GM12801 (cell line): ENCODE data around the gene TMEM176A.

ENCODE experiments used
- CTCF ChIP-seq: IDR thresholded peaks from one replicate; pipeline ENCODE4 v1.5.1; 2011; ENCODE audit warnings: control low read depth; ENCODE audit not compliant: insufficient read length; ENCODE audit errors: extremely low read depth

TMEM176A gene

GRCh38 chr7:150838965-150839650 is 38.5 kb downstream of the TMEM176A start:
- no peak for TF ChIP-seq CTCF

GRCh38 chr7:150842018-150842417 is 41.4 kb downstream of the TMEM176A start:
- TF ChIP-seq CTCF = no peak

- no peak for TF ChIP-seq CTCF
Observed at GRCh38 chr7:150842716-150843115, 42.1 kb downstream of the TMEM176A start.

GRCh38 chr7:150845421-150845861 is 44.9 kb downstream of the TMEM176A start:
- no peak for TF ChIP-seq CTCF

- no peak for TF ChIP-seq CTCF
Observed at GRCh38 chr7:150846291-150847115, 45.9 kb downstream of the TMEM176A start.

- no peak for TF ChIP-seq CTCF
Observed at GRCh38 chr7:150847536-150847935, 47.0 kb downstream of the TMEM176A start.

GRCh38 chr7:150848111-150848510 is 47.5 kb downstream of the TMEM176A start:
- no peak for TF ChIP-seq CTCF
